GM12873 (cell line): ENCODE results near the gene MTR.

Source experiments
- CTCF ChIP-seq: IDR thresholded peaks from 2 replicates; pipeline ENCODE4 v1.5.1; 2012; ENCODE audit warnings: low read depth, mild to moderate bottlenecking, moderate library complexity, low read length, control low read depth; ENCODE audit not compliant: insufficient read depth; ENCODE audit errors: missing control alignments

The MTR gene

GRCh38 chr1:236888126-236888525 is 93.0 kb downstream of the MTR start:
- no peak for TF ChIP-seq CTCF

GRCh38 chr1:236888903-236889302 is 93.8 kb downstream of the MTR start:
- no peak for TF ChIP-seq CTCF

- no peak for TF ChIP-seq CTCF
Measured at GRCh38 chr1:236890152-236891056, 95.3 kb downstream of the MTR start.

GRCh38 chr1:236893626-236894545 is 98.8 kb downstream of the MTR start:
- TF ChIP-seq CTCF = no peak

- no peak for TF ChIP-seq CTCF
Measured at GRCh38 chr1:236895665-236896387, 100.7 kb downstream of the MTR start.

GRCh38 chr1:236896716-236897115 is 101.6 kb downstream of the MTR start:
- no peak for TF ChIP-seq CTCF
